HepG2 (cell line): ENCODE results near the gene CDKN1A.

Experiments used
- BCLAF1 ChIP-seq: fragments of 450-650 bp; IDR thresholded peaks from 2 replicates; pipeline ENCODE4 v1.6.1; 2017; ENCODE audit warnings: mild to moderate bottlenecking
- ZNF10 ChIP-seq: sonication (generic); formaldehyde crosslinking; IDR thresholded peaks from 2 replicates; pipeline ENCODE4 v1.4.0; 2020; ENCODE audit warnings: mild to moderate bottlenecking, low read depth, missing genetic modification reagents, borderline replicate concordance
- ZNF318 ChIP-seq: sonication (generic); formaldehyde crosslinking; IDR thresholded peaks from 2 replicates; pipeline ENCODE4 v1.4.0; 2020; ENCODE audit warnings: mild to moderate bottlenecking, missing genetic modification reagents
- ZNF660 ChIP-seq: sonication (generic); formaldehyde crosslinking; IDR thresholded peaks from 2 replicates; pipeline ENCODE4 v1.5.1; 2020; ENCODE audit warnings: mild to moderate bottlenecking, low read depth, missing genetic modification reagents, borderline replicate concordance

GRCh38 chr6:36695414-36695813 is 16.9 kb downstream of the CDKN1A start:
- TF ChIP-seq ZNF10 (no peak), ZNF660 (CRISPR knock-in tag) (no peak), ZNF318 (no peak), BCLAF1 (no peak)
